OCI-LY7 (cell line): ENCODE data around the gene RC3H1.

ENCODE experiments used
- EZH2phosphoT487 ChIP-seq: fragments of 200-600 bp; sonication (generic); IDR thresholded peaks from 2 replicates; pipeline ENCODE4 v1.6.1; 2018; ENCODE audit warnings: low read depth, borderline replicate concordance, mild to moderate bottlenecking, mixed run types, antibody characterized with exemption, low read length, moderate library complexity, mixed read lengths
- TF ChIP-seq, protein P1 (sequence below): fragments of 200-600 bp; sonication (generic); conservative IDR thresholded peaks from 2 replicates; pipeline ENCODE4 v1.5.1; 2014; ENCODE audit warnings: mild to moderate bottlenecking, antibody characterized with exemption, low read length, moderate library complexity, mixed read lengths

DNA sequence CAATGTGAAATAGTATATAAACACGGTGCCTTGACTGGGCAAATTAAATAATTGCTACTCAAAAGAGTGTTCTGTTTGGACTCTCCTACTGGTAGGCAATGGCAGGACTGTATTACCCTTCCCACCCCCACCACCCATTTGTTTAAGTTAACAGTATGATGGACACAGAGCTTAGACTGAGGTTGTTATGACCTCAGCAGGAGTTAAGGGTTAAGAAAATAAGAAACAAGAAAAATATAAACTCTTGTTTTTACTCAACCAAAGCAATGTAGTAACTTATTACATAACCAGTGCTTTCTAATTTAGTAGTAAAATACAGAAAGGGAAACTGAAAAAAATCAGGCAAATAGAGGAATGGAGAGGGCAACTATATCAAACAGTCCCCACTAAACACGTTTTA, 85.1 kb downstream of the RC3H1 start:
- TF ChIP-seq, protein P1, sequence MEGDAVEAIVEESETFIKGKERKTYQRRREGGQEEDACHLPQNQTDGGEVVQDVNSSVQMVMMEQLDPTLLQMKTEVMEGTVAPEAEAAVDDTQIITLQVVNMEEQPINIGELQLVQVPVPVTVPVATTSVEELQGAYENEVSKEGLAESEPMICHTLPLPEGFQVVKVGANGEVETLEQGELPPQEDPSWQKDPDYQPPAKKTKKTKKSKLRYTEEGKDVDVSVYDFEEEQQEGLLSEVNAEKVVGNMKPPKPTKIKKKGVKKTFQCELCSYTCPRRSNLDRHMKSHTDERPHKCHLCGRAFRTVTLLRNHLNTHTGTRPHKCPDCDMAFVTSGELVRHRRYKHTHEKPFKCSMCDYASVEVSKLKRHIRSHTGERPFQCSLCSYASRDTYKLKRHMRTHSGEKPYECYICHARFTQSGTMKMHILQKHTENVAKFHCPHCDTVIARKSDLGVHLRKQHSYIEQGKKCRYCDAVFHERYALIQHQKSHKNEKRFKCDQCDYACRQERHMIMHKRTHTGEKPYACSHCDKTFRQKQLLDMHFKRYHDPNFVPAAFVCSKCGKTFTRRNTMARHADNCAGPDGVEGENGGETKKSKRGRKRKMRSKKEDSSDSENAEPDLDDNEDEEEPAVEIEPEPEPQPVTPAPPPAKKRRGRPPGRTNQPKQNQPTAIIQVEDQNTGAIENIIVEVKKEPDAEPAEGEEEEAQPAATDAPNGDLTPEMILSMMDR, result no peak
- no peak for TF ChIP-seq EZH2phosphoT487
